OCI-LY3 (cell line): Measurements from ENCODE around the gene CTAGE9.
"Not testable (repeated sequence)": the region's sequence is repeated elsewhere in the genome, so short reads cannot be mapped to it uniquely, and the experiment has no call there.

Experiments used
- CTCF ChIP-seq: fragments of 200-600, 300-600 bp; sonication (generic); IDR thresholded peaks from 2 replicates; pipeline ENCODE4 v1.5.1; 2014; ENCODE audit warnings: antibody characterized with exemption, low read length, low read depth
- EZH2phosphoT487 ChIP-seq: fragments of 200-600 bp; shearing (Covaris generic); IDR thresholded peaks from 2 replicates; pipeline ENCODE4 v1.6.1; 2018; ENCODE audit warnings: antibody characterized with exemption, mixed run types, low read depth

DNA sequence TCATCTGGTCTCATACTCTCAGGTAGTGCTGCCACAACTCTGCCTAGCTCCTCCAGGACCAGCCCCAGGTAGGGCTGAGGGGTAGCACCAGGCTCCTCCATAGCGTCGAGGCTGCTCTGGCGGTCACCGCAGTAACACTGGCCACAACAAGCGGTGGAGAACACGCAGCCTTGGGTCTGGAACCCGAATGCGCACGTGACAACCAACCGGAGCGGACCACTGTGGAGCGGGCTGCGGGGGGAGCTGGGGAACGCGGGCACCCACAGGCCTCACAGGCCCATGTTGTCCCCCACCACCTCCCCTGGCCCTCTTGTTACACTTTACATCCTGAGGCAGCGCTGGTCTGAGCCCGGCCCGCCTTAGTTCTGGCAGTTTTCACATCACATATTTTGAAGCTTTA is at the start of gene CTAGE9:
- TF ChIP-seq CTCF, EZH2phosphoT487: not testable (repeated sequence)
